ENCODE results near the gene SHB.

- no peak for TF ChIP-seq CTCF (IDR thresholded peaks at IDR 0.05)
- TF ChIP-seq POLR2A (IDR thresholded peaks at IDR 0.05) = no peak
Observed at GRCh38 chr9:37971691-37972090, 97.3 kb downstream of the SHB start.

Measured in thyroid gland (tissue), 4 donors.